Epithelial cell of prostate (primary cell): ENCODE data around the gene IL16.

Experiments
- DNase-seq: peaks from one replicate; pipeline ENCODE4 v3.0.0-alpha.2; 2011; ENCODE audit warnings: low read depth, low spot score
- H3K27ac ChIP-seq: fragments of 450-650 bp; 2 replicates; pipeline ENCODE4 v1.5.1; 2017; ENCODE audit warnings: mild to moderate bottlenecking

Gene IL16

GRCh38 chr15:81351651-81352050 is 155.0 kb downstream of the IL16 start:
- no peak for DNase-seq
- H3K27ac ChIP-seq = no peak overlapping the region

DNA sequence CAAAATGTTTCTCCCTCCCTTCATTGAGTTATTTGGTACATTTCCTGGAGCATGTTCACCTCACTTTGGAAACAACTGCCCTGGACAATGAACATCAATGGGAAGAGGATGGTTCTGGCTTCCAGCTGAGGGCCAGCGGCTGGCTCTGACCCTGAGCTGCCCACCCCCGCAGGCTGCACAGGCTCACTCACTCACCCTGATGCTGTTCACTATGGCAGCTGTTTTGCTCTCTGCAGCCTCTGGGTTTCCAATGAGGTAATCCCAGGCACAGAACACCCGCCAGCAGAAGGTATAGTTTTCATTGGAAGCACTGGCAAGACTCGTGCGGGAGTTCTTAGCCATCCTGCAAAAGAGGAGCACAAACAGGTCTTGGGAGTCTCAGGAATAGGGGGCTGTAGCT is 159.6 kb downstream of the IL16 start:
- no peak for DNase-seq

GRCh38 chr15:81357180-81357686 is 160.6 kb downstream of the IL16 start:
- H3K27ac ChIP-seq = no peak overlapping the region
- no peak for DNase-seq

More for the DNA sequence above, 159.6 kb downstream of the IL16 start:
- no peak overlapping the region for H3K27ac ChIP-seq

GRCh38 chr15:81358248-81358647 is 161.6 kb downstream of the IL16 start:
- no peak overlapping the region for H3K27ac ChIP-seq
- no peak for DNase-seq

GRCh38 chr15:81360491-81360890 is 163.8 kb downstream of the IL16 start:
- no peak overlapping the region for H3K27ac ChIP-seq
- DNase-seq = no peak

GRCh38 chr15:81361891-81362290 is 165.2 kb downstream of the IL16 start:
- H3K27ac ChIP-seq = no peak overlapping the region
- no peak for DNase-seq

DNA sequence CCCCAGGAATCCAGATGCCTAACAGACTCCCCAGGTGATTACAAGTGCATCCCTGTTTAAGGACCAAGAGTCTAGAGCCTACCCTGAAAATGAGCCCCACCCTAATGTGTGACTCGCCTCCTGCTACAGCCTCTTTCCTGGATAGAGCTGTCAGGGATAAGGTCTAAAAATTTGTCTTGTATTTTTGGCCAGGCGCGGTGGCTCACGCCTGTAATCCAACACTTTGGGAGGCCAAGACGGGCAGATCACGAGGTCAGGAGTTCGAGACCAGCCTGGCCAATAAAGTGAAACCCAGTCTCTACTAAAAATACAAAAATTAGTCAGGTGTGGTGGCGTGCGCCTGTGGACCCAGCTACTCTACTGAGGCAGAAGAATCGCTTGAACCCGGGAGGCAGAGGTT is 166.1 kb downstream of the IL16 start:
- DNase-seq = no peak
- no peak overlapping the region for H3K27ac ChIP-seq

DNA sequence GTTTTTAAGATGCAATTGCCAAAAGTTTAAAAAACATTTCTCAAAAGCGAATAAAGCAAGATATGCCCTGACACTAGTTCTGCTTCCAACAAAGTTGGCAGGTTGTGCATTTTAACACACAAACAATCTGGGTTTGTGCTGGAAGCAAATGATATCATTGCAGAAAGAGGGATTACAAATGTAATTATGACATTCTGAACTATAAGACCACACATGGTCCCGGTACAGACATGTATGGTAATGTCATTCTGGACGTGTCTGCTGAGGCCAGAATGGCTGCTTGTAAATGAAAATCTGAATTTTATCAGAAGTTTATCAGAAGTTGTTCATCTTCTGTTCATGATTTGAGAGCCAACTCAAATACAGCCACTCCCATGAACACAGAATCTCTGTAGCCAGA is 166.6 kb downstream of the IL16 start:
- no peak for DNase-seq
- H3K27ac ChIP-seq = no peak overlapping the region
